ENCODE results near the gene ROR2.

The ROR2 gene

DNA sequence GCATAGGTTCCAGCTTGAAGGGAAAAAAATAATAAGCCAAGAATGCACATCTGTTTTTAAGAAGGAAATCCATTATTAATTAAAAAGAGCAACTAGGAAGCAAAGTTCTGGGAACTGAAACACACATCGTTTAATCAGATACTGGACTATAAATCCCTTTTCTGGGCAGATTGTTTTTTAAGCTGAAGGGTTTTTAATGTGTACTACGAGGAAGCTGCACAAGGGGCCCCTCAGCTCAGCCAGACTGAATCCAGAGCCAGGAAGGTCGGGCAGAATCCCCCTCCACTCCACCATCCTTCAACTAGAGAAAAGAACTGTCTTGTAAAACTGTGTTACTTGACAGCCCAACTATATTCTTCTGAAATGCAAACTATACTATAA is 49.2 kb downstream of the ROR2 start:
- no peak overlapping the region for H3K4me3 ChIP-seq (ENCODE audit: low read depth, low read length)
- TF ChIP-seq, protein P1, sequence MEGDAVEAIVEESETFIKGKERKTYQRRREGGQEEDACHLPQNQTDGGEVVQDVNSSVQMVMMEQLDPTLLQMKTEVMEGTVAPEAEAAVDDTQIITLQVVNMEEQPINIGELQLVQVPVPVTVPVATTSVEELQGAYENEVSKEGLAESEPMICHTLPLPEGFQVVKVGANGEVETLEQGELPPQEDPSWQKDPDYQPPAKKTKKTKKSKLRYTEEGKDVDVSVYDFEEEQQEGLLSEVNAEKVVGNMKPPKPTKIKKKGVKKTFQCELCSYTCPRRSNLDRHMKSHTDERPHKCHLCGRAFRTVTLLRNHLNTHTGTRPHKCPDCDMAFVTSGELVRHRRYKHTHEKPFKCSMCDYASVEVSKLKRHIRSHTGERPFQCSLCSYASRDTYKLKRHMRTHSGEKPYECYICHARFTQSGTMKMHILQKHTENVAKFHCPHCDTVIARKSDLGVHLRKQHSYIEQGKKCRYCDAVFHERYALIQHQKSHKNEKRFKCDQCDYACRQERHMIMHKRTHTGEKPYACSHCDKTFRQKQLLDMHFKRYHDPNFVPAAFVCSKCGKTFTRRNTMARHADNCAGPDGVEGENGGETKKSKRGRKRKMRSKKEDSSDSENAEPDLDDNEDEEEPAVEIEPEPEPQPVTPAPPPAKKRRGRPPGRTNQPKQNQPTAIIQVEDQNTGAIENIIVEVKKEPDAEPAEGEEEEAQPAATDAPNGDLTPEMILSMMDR (IDR thresholded peaks at IDR 0.05; ENCODE audit: borderline replicate concordance, insufficient read depth, low read depth, low read length), result no peak

DNA sequence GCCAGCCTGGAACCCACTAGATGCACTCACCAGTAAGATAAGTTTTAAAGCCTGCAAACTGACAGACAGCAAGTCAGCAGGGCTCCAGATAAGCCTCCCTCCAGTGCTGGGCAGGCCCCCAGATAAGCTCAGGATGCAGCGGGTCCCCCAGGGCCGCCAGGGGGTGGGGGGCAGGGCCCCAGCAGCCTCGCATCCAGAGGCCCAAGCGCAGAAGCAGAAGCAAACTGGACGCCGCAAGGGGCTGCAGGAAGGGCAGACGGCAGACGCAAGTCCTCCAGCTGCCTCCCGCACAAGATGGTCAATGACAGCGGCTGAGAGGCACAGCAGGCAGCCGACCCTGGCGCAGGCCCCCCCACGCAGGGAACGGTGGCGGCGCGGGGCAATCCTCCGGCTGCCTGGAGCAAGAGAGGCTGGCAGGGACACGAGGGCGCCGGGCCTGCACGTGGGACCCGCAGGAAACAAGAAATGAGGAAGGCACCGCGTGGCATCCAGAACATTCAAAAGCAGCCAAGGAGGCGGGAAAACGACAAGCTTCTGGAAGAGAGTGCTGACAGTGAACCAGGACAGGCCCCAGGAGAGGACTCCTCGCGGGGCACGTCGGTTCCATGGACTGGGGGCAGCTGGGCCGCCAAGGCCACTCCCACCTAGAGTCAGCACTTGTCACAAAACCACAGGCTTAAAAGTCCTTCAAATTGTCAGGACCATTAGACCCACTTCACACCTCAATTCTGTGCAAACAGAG is 49.8 kb downstream of the ROR2 start:
- TF ChIP-seq, protein P1 (IDR thresholded peaks at IDR 0.05; ENCODE audit: borderline replicate concordance, insufficient read depth, low read depth, low read length), result no peak
- H3K4me3 ChIP-seq (ENCODE audit: low read depth, low read length), result no peak overlapping the region

DNA sequence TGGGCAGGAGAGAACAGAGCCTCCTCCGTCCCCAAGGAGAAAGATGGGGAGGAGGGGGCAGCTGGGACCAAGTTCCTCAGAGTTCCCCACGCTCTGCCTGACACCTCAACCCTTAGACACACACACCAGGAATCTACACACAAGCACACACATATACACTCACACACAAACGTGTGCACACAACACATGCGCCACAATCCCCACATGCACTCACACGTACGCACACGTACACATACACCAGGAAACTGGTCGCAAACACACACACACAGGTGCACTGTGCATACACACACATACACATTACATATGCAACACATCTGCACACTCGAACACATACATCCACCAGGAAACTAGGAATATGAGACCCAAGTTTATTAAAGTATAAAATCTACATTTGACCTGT is 50.4 kb downstream of the ROR2 start:
- TF ChIP-seq, protein P1 (IDR thresholded peaks at IDR 0.05; ENCODE audit: borderline replicate concordance, insufficient read depth, low read depth, low read length), result no peak
- H3K4me3 ChIP-seq (ENCODE audit: low read depth, low read length), result no peak overlapping the region

DNA sequence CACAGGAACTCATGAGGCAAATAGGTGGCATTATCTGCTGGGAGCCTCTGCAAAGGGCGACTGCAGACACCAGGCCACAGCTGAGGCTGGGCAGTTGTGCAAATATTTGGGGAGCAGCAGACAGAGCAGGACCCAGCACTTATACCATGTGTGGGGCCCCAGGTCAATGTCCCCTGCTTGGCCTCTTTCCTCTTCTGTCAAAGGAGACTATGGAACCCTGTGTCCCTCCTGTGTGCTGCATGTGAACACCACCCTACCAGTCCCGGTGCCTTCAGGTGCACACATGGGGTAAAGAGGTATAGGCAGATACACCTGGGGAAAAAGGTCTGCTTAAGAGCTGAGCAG is 50.8 kb downstream of the ROR2 start:
- H3K4me3 ChIP-seq (ENCODE audit: low read depth, low read length), result no peak overlapping the region
- TF ChIP-seq, protein P1 (IDR thresholded peaks at IDR 0.05; ENCODE audit: borderline replicate concordance, insufficient read depth, low read depth, low read length), result no peak

DNA sequence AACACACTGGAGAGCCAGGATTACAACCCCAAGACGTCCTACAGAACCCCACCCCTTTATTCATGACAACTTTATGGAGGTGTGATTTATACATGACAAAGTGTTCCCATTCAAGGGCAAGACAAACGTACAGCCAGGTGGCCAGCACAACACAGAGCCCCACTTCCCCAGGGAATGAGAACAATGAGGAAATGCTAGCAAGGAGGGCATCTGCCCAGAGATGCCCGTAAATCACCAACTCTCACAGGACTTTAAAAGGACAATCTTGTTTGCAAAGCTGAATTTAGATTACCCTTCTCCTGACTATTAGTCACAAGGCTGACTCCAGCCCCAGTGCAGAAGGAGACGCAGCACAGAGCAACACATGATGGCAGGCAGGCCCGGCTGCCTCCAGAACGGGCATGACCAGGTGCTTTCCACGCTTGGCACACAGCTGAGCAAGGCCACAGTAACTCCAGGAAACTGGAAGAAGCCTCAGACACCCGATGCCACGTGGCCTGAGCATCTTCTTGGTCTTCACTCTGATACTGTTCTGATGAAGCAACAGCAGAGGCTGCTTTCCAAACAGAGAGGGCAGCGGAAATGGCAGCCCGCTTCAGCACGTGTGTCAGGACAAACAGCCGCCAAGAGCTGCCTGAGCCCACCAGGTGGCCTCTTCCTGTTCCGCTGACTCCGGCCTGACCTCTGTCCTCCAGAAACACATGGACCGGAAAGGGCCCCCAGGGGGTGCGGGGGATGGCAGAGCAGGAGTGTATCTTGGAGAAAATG is 51.4 kb downstream of the ROR2 start:
- no peak overlapping the region for H3K4me3 ChIP-seq (ENCODE audit: low read depth, low read length)
- TF ChIP-seq, protein P1 (IDR thresholded peaks at IDR 0.05; ENCODE audit: borderline replicate concordance, insufficient read depth, low read depth, low read length), result no peak

DNA sequence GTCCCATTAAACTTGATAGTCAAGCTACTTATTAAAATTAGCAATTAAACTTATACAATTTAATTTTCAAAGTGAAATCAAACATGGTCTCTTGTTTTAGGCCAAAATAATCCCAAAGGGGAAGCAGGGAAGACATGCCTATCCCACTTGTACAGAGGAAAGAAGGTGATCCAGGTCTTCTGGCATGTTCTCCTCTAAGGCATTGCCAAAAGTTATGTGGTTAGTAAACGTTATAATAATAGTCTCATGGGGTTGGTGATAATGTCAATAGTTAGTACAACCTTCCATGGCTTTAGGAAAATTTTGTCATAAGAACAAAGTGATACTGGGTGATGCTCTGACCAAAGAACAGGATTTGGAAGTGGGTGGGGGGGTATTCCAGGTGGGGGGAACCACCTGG is 52.8 kb downstream of the ROR2 start:
- TF ChIP-seq, protein P1 (IDR thresholded peaks at IDR 0.05; ENCODE audit: borderline replicate concordance, insufficient read depth, low read depth, low read length), result no peak
- H3K4me3 ChIP-seq (ENCODE audit: low read depth, low read length), result no peak overlapping the region

Measured in GM12875 (cell line).